PFSK-1 (cell line): ENCODE data around the gene GRK1.

Experiments used
- FOXP2 ChIP-seq: optimal IDR thresholded peaks from 2 replicates; pipeline ENCODE3; 2011; ENCODE audit warnings: borderline replicate concordance, control low read depth, inconsistent platforms; ENCODE audit not compliant: insufficient read depth; ENCODE audit errors: extremely low read length, extremely low read depth
- POLR2AphosphoS5 ChIP-seq: IDR thresholded peaks from 2 replicates; pipeline ENCODE4 v1.6.1; 2012; ENCODE audit warnings: low read depth, mild to moderate bottlenecking, control low read depth, low read length, moderate library complexity
- SIN3A ChIP-seq: IDR thresholded peaks from 2 replicates; pipeline ENCODE4 v1.6.1; 2012; ENCODE audit warnings: mild to moderate bottlenecking, low read length, moderate library complexity, borderline replicate concordance; ENCODE audit not compliant: insufficient read depth
- TAF1 ChIP-seq: IDR thresholded peaks from 2 replicates; pipeline ENCODE4 v1.6.1; 2012; ENCODE audit warnings: low read length, control low read depth, borderline replicate concordance; ENCODE audit not compliant: insufficient read depth
- TF ChIP-seq, protein P1 (sequence below), 2 experiments: IDR thresholded peaks; 2 replicates each; pipeline versions ENCODE4 v1.6.1 to v1.8.0; 2011 to 2012; ENCODE audit warnings: low read depth in 2 of 2, low read length in 2 of 2, control low read depth in 1 of 2, inconsistent platforms in 1 of 2, mild to moderate bottlenecking in 1 of 2, moderate library complexity in 1 of 2; ENCODE audit not compliant: insufficient read depth in 1 of 2

DNA sequence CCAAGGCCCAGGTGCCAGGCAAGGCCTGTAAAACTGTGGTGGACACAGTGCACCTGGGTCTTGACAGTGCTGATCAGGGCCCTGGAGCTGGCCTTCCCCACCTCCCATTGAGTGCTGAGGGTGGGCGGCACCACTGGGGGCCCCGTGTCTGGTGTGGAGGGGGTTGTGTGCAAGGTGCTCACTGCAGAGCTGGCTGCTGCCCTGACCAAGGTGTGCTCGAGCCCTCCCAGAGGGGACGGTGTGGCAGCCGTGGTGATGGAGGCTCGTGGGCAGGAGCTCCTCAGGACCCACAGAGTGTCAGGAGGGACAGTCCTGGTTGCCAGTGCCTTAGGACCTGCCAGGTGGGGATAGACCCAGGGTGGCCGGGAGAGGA lies 32.0 kb upstream of the GRK1 start:
- TF ChIP-seq, protein P1, sequence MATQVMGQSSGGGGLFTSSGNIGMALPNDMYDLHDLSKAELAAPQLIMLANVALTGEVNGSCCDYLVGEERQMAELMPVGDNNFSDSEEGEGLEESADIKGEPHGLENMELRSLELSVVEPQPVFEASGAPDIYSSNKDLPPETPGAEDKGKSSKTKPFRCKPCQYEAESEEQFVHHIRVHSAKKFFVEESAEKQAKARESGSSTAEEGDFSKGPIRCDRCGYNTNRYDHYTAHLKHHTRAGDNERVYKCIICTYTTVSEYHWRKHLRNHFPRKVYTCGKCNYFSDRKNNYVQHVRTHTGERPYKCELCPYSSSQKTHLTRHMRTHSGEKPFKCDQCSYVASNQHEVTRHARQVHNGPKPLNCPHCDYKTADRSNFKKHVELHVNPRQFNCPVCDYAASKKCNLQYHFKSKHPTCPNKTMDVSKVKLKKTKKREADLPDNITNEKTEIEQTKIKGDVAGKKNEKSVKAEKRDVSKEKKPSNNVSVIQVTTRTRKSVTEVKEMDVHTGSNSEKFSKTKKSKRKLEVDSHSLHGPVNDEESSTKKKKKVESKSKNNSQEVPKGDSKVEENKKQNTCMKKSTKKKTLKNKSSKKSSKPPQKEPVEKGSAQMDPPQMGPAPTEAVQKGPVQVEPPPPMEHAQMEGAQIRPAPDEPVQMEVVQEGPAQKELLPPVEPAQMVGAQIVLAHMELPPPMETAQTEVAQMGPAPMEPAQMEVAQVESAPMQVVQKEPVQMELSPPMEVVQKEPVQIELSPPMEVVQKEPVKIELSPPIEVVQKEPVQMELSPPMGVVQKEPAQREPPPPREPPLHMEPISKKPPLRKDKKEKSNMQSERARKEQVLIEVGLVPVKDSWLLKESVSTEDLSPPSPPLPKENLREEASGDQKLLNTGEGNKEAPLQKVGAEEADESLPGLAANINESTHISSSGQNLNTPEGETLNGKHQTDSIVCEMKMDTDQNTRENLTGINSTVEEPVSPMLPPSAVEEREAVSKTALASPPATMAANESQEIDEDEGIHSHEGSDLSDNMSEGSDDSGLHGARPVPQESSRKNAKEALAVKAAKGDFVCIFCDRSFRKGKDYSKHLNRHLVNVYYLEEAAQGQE (IDR thresholded peaks at IDR 0.05; ENCODE audit: insufficient read depth in 1 of 2, low read depth in 2 of 2, low read length in 2 of 2): no peak
- TF ChIP-seq TAF1 (no peak), POLR2AphosphoS5 (no peak), SIN3A (no peak), FOXP2 (no peak)
